ENCODE results near the gene LDHB.
"Not testable (repeated sequence)": the region's sequence is repeated elsewhere in the genome, so short reads cannot be mapped to it uniquely, and the experiment has no call there.

DNA sequence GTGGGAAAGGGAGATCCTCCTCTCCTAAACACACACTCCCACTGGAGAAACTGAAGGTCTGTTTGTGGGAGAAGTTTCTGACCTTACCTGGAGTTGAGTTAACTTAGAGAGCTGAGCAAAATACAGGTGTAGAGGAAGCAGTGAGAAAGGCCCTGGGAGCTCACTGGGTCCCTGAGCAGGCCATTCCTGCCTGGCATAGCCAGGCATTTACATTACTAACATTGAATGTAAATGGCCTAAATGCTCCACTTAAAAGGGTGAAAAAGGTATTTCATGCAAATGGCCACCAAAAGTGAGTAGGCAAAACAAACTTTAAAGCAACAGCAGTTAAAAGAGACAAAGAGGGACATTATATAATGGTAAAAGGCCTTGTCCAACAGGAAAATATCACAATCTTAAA lies 62.3 kb downstream of the LDHB start:
- TF ChIP-seq, protein P1, sequence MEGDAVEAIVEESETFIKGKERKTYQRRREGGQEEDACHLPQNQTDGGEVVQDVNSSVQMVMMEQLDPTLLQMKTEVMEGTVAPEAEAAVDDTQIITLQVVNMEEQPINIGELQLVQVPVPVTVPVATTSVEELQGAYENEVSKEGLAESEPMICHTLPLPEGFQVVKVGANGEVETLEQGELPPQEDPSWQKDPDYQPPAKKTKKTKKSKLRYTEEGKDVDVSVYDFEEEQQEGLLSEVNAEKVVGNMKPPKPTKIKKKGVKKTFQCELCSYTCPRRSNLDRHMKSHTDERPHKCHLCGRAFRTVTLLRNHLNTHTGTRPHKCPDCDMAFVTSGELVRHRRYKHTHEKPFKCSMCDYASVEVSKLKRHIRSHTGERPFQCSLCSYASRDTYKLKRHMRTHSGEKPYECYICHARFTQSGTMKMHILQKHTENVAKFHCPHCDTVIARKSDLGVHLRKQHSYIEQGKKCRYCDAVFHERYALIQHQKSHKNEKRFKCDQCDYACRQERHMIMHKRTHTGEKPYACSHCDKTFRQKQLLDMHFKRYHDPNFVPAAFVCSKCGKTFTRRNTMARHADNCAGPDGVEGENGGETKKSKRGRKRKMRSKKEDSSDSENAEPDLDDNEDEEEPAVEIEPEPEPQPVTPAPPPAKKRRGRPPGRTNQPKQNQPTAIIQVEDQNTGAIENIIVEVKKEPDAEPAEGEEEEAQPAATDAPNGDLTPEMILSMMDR (IDR thresholded peaks at IDR 0.05; ENCODE audit: borderline replicate concordance, extremely low read depth, low read length, poor library complexity, severe bottlenecking) = not testable (repeated sequence)
- not testable (repeated sequence) for TF ChIP-seq EZH2 (IDR thresholded peaks at IDR 0.05; ENCODE audit: borderline replicate concordance, low read depth, low read length, severe bottlenecking)

Measured in DND-41 (cell line).